Naive thymus-derived CD8-positive, alpha-beta T cell (primary cell): Measurements from ENCODE around the gene PELI3. TPM values are rescaled to one million over a fixed set of nuclear protein-coding genes. Genes with fewer than 3 reads are reported as not detected.

ENCODE experiments used
- polyA plus RNA-seq, 3 donors: library from polyadenylated mRNA; unstranded; fragments of 300-500 nt; fragmentation: Illumina TruSeq; gene quantifications; one replicate each; pipeline ENCODE4 v1.2.3, GENCODE V29; 2021
- total RNA-seq, 8 experiments: library from RNA in 2 of 8; stranded (reverse) in 2 of 8; gene quantifications; one replicate each; pipeline ENCODE4 v1.2.3 and lab custom pipeline; 2021 to 2026

Gene PELI3
- total and polyA plus RNA-seq, 5 experiments from 2014 or later = 2.7 to 16.3 (median 4.1) TPM

Other genes starting within 250 kb of the PELI3 start
- 10 to 100 TPM; 35.7 to 38.4 TPM for gene KLC2, start 209.2 kb upstream of the PELI3 start, total RNA-seq
- 1 to 10 TPM; 3.7 to 8.1 (median 6.1) TPM for gene KLC2, start 209.2 kb upstream of the PELI3 start, polyA plus RNA-seq
- 10 to 100 TPM; 68.4 to 69.2 TPM for gene RAB1B, start 198.3 kb upstream of the PELI3 start, total RNA-seq
- gene RAB1B, start 198.3 kb upstream of the PELI3 start, polyA plus RNA-seq = 10 to 100 TPM; 13.1 to 16.1 (median 14.0) TPM
- 1 to 10 TPM; 1.1 to 2.8 TPM for gene CNIH2, start 188.7 kb upstream of the PELI3 start, total RNA-seq
- gene CNIH2, start 188.7 kb upstream of the PELI3 start, polyA plus RNA-seq = not detected
- gene YIF1A, start 177.8 kb upstream of the PELI3 start, total RNA-seq = 10 to 100 TPM; 26.9 to 36.8 TPM
- gene YIF1A, start 177.8 kb upstream of the PELI3 start, polyA plus RNA-seq = 10 to 100 TPM; 49.1 to 59.9 (median 53.9) TPM
- gene TMEM151A, start 175.0 kb upstream of the PELI3 start, total RNA-seq = under 1 TPM in 1 of 2 experiments, not detected in 1; 0.13 TPM
- gene TMEM151A, start 175.0 kb upstream of the PELI3 start, polyA plus RNA-seq = not detected
- gene CD248, start 149.9 kb upstream of the PELI3 start, total RNA-seq = 10 to 100 TPM; 37.0 to 41.3 TPM
- 100 to 1,000 TPM in 2 of 3 donors, 10 to 100 TPM in 1; 43.8 to 128 (median 114) TPM for gene CD248, start 149.9 kb upstream of the PELI3 start, polyA plus RNA-seq
- 1 to 10 TPM; 7.6 to 8.0 TPM for gene RIN1, start 130.5 kb upstream of the PELI3 start, total RNA-seq
- 1 to 10 TPM; 2.7 to 6.5 (median 3.7) TPM for gene RIN1, start 130.5 kb upstream of the PELI3 start, polyA plus RNA-seq
- gene BRMS1, start 121.8 kb upstream of the PELI3 start, total RNA-seq = 10 to 100 TPM; 47.6 to 48.8 TPM
- gene BRMS1, start 121.8 kb upstream of the PELI3 start, polyA plus RNA-seq = 10 to 100 TPM; 61.7 to 65.8 (median 63.6) TPM
- gene B4GAT1, start 119.3 kb upstream of the PELI3 start, total RNA-seq = 1 to 10 TPM; 7.2 to 7.5 TPM
- 10 to 100 TPM in 1 of 3 donors, 1 to 10 TPM in 2; 7.1 to 12.1 (median 8.5) TPM for gene B4GAT1, start 119.3 kb upstream of the PELI3 start, polyA plus RNA-seq
- gene SLC29A2, start 95.1 kb upstream of the PELI3 start, total RNA-seq = 10 to 100 TPM; 12.9 to 13.9 TPM
- gene SLC29A2, start 95.1 kb upstream of the PELI3 start, polyA plus RNA-seq = 1 to 10 TPM; 1.4 to 3.9 (median 2.3) TPM
- gene NPAS4, start 45.9 kb upstream of the PELI3 start, total RNA-seq = not detected
- gene NPAS4, start 45.9 kb upstream of the PELI3 start, polyA plus RNA-seq = not detected
- gene MRPL11, start 28.1 kb upstream of the PELI3 start, total RNA-seq = 10 to 100 TPM; 24.8 to 24.9 TPM
- 10 to 100 TPM; 86.9 to 98.2 (median 87.9) TPM for gene MRPL11, start 28.1 kb upstream of the PELI3 start, polyA plus RNA-seq
- 10 to 100 TPM; 20.0 to 23.7 TPM for gene DPP3, start 13.5 kb downstream of the PELI3 start, total RNA-seq
- 10 to 100 TPM; 20.0 to 25.4 (median 20.5) TPM for gene DPP3, start 13.5 kb downstream of the PELI3 start, polyA plus RNA-seq
- gene BBS1, start 43.7 kb downstream of the PELI3 start, total RNA-seq = 10 to 100 TPM; 31.7 to 32.8 TPM
- gene BBS1, start 43.7 kb downstream of the PELI3 start, polyA plus RNA-seq = 10 to 100 TPM in 2 of 3 donors, 1 to 10 TPM in 1; 9.4 to 11.9 (median 11.2) TPM
- gene ZDHHC24, start 79.1 kb downstream of the PELI3 start, total RNA-seq = 10 to 100 TPM; 26.3 to 29.3 TPM
- 10 to 100 TPM in 2 of 3 donors, 1 to 10 TPM in 1; 9.6 to 14.1 (median 10.5) TPM for gene ZDHHC24, start 79.1 kb downstream of the PELI3 start, polyA plus RNA-seq
- under 1 TPM in 1 of 2 experiments, not detected in 1; 0.27 TPM for gene ACTN3, start 80.0 kb downstream of the PELI3 start, total RNA-seq
- gene ACTN3, start 80.0 kb downstream of the PELI3 start, polyA plus RNA-seq = under 1 TPM in 1 of 3 donors, not detected in 2; 0.08 TPM
- gene CTSF, start 101.7 kb downstream of the PELI3 start, total RNA-seq = 10 to 100 TPM; 53.9 to 58.4 TPM
- 10 to 100 TPM; 25.1 to 40.9 (median 25.4) TPM for gene CTSF, start 101.7 kb downstream of the PELI3 start, polyA plus RNA-seq
- under 1 TPM in 1 of 2 experiments, not detected in 1; 0.16 TPM for gene CCDC87, start 126.2 kb downstream of the PELI3 start, total RNA-seq
- not detected for gene CCDC87, start 126.2 kb downstream of the PELI3 start, polyA plus RNA-seq
- gene CCS, start 126.3 kb downstream of the PELI3 start, total RNA-seq = 10 to 100 TPM; 57.2 to 59.1 TPM
- gene CCS, start 126.3 kb downstream of the PELI3 start, polyA plus RNA-seq = 10 to 100 TPM; 39.2 to 53.4 (median 46.6) TPM
- gene RBM14, start 149.7 kb downstream of the PELI3 start, total RNA-seq = 100 to 1,000 TPM; 182 to 194 TPM
- gene RBM14, start 149.7 kb downstream of the PELI3 start, polyA plus RNA-seq = 10 to 100 TPM; 70.2 to 91.8 (median 83.3) TPM
- 100 to 1,000 TPM; 213 to 232 TPM for gene RBM4, start 171.8 kb downstream of the PELI3 start, total RNA-seq
- 100 to 1,000 TPM; 250 to 283 (median 262) TPM for gene RBM4, start 171.8 kb downstream of the PELI3 start, polyA plus RNA-seq
- gene RBM4B, start 211.0 kb downstream of the PELI3 start, total RNA-seq = 10 to 100 TPM; 25.1 to 26.0 TPM
- 10 to 100 TPM in 2 of 3 donors, 1 to 10 TPM in 1; 7.7 to 12.3 (median 10.8) TPM for gene RBM4B, start 211.0 kb downstream of the PELI3 start, polyA plus RNA-seq